ENCODE measurements around the gene PKD1L1. TPM values are rescaled to one million over a fixed set of nuclear protein-coding genes. Genes with fewer than 3 reads are reported as not detected.

The PKD1L1 gene
- polyA plus RNA-seq, 2 of the 4 experiments (the other 2 are of a cell fraction) = 0.21 TPM

GRCh38 chr7:47818796-47819606, 129.3 kb downstream of the PKD1L1 start:
- no peaks in the 10 kb centered on the region for H3K9me3 ChIP-seq
- TF ChIP-seq FOSL2 (IDR thresholded peaks at IDR 0.05) (no peak), FOSL2 (CRISPR knock-in tag; IDR thresholded peaks at IDR 0.05) (peak; percentile 28; the same call in 1 of the 2 replicates), CTCF (IDR thresholded peaks at IDR 0.05) (peak; percentile 97), SMC3 (IDR thresholded peaks at IDR 0.05) (peak; percentile 98), RAD21 (conservative IDR thresholded peaks at IDR 0.05 in 1 of 2, IDR thresholded peaks at IDR 0.05 in 1 of 2) (peak; percentile 99), JUNB (IDR thresholded peaks at IDR 0.05) (no peak)
- TF ChIP-seq, protein P1, sequence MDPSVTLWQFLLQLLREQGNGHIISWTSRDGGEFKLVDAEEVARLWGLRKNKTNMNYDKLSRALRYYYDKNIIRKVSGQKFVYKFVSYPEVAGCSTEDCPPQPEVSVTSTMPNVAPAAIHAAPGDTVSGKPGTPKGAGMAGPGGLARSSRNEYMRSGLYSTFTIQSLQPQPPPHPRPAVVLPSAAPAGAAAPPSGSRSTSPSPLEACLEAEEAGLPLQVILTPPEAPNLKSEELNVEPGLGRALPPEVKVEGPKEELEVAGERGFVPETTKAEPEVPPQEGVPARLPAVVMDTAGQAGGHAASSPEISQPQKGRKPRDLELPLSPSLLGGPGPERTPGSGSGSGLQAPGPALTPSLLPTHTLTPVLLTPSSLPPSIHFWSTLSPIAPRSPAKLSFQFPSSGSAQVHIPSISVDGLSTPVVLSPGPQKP (IDR thresholded peaks at IDR 0.05; ENCODE audit: low read depth, low read length) = no peak
- peak overlapping the region; percentile 79 to 90 for H3K27ac ChIP-seq
- POLR2A ChIA-PET = interaction anchor here (0.6 to 1.5 kb wide), 7 partner anchors 55 to 285 kb away, joined by 3 to 5 read pairs (median 3); partner anchors contain the start of gene TNS3
- ATAC-seq (peak; percentile 87 to 88; a peak in 5 of 6 replicates), DNase-seq (ENCODE audit: low read depth in 1 of 2, low spot score in 1 of 2) (peak; percentile 72 to 82), FAIRE-seq (peak; percentile 84)
- WGBS (ENCODE audit: missing lambda C conversion rate) = 36% methylated on average over 6 of the region's 6 CpGs
- peak overlapping the region; percentile 29; the same call in 2 of the 3 replicates for H3K4me2 ChIP-seq
- H3K4me1 ChIP-seq = peaks cover 48% of the 10 kb centered on the region
- H3K4me3 ChIP-seq = no peak overlapping the region
- CTCF ChIA-PET = interaction anchor here (0.6 to 3.8 kb wide), 94 partner anchors 9 to 1767 kb away, joined by 3 to 34 read pairs (median 4); partner anchors contain the start of gene TNS3

GRCh38 chr7:47817917-47818316, 130.3 kb downstream of the PKD1L1 start:
- ATAC-seq (no peak), DNase-seq (ENCODE audit: low read depth in 1 of 2, low spot score in 1 of 2) (no peak)
- TF ChIP-seq SMC3 (IDR thresholded peaks at IDR 0.05) (peak; percentile 17; the same call in 1 of the 3 replicates), CEBPB (IDR thresholded peaks at IDR 0.05) (peak; percentile 13 to 70; a peak in 2 of 4 replicates), E2F6 (IDR thresholded peaks at IDR 0.05; ENCODE audit: borderline replicate concordance, low read depth) (0 out of 2 replicates have a peak, but pooled peaks have one; percentile 15), GATA3 (IDR thresholded peaks at IDR 0.05; ENCODE audit: borderline replicate concordance) (peak; percentile 13; the same call in 1 of the 2 replicates), ZSCAN20 (CRISPR knock-in tag; IDR thresholded peaks at IDR 0.05) (no peak), EHMT2 (IDR thresholded peaks at IDR 0.05; ENCODE audit: low read depth) (no peak)

GRCh38 chr7:47816647-47817046, 131.6 kb downstream of the PKD1L1 start:
- DNase-seq (ENCODE audit: low read depth in 1 of 2, low spot score in 1 of 2) (peak in 1 of 2 experiments; percentile 52), ATAC-seq (peak in 1 of 2 experiments; percentile 67; a peak in 2 of 6 replicates), FAIRE-seq (no peak)
- peaks cover 48% of the 10 kb centered on the region for H3K4me1 ChIP-seq
- H3K9me3 ChIP-seq = no peaks in the 10 kb centered on the region
- no peak overlapping the region for H3K4me3 ChIP-seq
- H3K27ac ChIP-seq = peak overlapping the region; percentile 79 to 90
- H3K4me2 ChIP-seq = peak overlapping the region; percentile 5; the same call in 1 of the 3 replicates
- ChIA-PET CTCF (interaction anchor here (1.4 kb wide), 1 partner anchor 30 kb away, joined by 4 read pairs; no protein-coding TSS in a partner anchor), POLR2A (no interaction called here)
- TF ChIP-seq MAX (IDR thresholded peaks at IDR 0.05) = peak; percentile 28; the same call in 1 of the 2 replicates
- TF ChIP-seq SMC3 (IDR thresholded peaks at IDR 0.05) = no peak
- TF ChIP-seq, protein P2, sequence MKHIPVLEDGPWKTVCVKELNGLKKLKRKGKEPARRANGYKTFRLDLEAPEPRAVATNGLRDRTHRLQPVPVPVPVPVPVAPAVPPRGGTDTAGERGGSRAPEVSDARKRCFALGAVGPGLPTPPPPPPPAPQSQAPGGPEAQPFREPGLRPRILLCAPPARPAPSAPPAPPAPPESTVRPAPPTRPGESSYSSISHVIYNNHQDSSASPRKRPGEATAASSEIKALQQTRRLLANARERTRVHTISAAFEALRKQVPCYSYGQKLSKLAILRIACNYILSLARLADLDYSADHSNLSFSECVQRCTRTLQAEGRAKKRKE (CRISPR knock-in tag; IDR thresholded peaks at IDR 0.05; ENCODE audit: low read depth) = no peak; the same call in 1 of the 2 replicates
- no peak for TF ChIP-seq NFE2L2 (conservative IDR thresholded peaks at IDR 0.05; ENCODE audit: low read length)
- TF ChIP-seq HES2 (IDR thresholded peaks at IDR 0.05) = no peak
- TF ChIP-seq CBX2 (IDR thresholded peaks at IDR 0.05; ENCODE audit: borderline replicate concordance, low read depth) = no peak
- no peak for TF ChIP-seq FOXS1 (CRISPR knock-in tag; IDR thresholded peaks at IDR 0.05)
- TF ChIP-seq FOSL2 (IDR thresholded peaks at IDR 0.05) = 0 out of 2 replicates have a peak, but pooled peaks have one; percentile 36
- peak; percentile 58; the same call in 1 of the 2 replicates for TF ChIP-seq FOSL2 (CRISPR knock-in tag; IDR thresholded peaks at IDR 0.05)
- 0 out of 2 replicates have a peak, but pooled peaks have one; percentile 7 for TF ChIP-seq GATA3 (IDR thresholded peaks at IDR 0.05; ENCODE audit: borderline replicate concordance)
- 52% methylated on average over 4 of the region's 4 CpGs for WGBS (ENCODE audit: missing lambda C conversion rate)

More at GRCh38 chr7:47817917-47818316, 130.3 kb downstream of the PKD1L1 start:
- peak overlapping the region; percentile 79 to 90 for H3K27ac ChIP-seq
- H3K4me2 ChIP-seq = peak overlapping the region; percentile 30
- 77% methylated on average over 3 of the region's 3 CpGs for WGBS (ENCODE audit: missing lambda C conversion rate)
- FAIRE-seq = no peak
- peaks cover 48% of the 10 kb centered on the region for H3K4me1 ChIP-seq
- POLR2A ChIA-PET = interaction anchor here (0.9 kb wide), 1 partner anchor 54 kb away, joined by 3 read pairs; no protein-coding TSS in a partner anchor
- CTCF ChIA-PET = interaction anchor here (1.9 to 2.8 kb wide), 9 partner anchors 13 to 552 kb away, joined by 5 to 34 read pairs (median 13); no protein-coding TSS in a partner anchor
- H3K9me3 ChIP-seq = no peaks in the 10 kb centered on the region
- H3K4me3 ChIP-seq = no peak overlapping the region
